GM12878 (cell line): ENCODE results near the gene EHBP1L1. TPM values are rescaled to one million over a fixed set of nuclear protein-coding genes. Genes with fewer than 3 reads are reported as not detected.

Source experiments
- ATAC-seq: fragments of 200-7000 bp; cut with Tn5 transposase; 3 replicates; pipeline ENCODE4 v1.9.1; 2020; ENCODE audit warnings: mild to moderate bottlenecking, moderate library complexity
- BruUV-seq: library from RNA; stranded (reverse); fragments of 400-500 nt; replicated peaks from 2 replicates; lab custom pipeline; 2021; lab: Mats Ljungman, UMichigan
- CTCF ChIA-PET: fragments of 300-600 bp; sonication (Branson Sonifier 250); formaldehyde crosslinking; extraction: SDS; loops from one replicate; lab custom pipeline; 2021; ENCODE audit warnings: inconsistent platforms; lab: Yijun Ruan, JAX
- POLR2A ChIA-PET: fragments of 350-600 bp; formaldehyde crosslinking; extraction: SDS; loops from one replicate; lab custom pipeline; 2021; ENCODE audit warnings: inconsistent platforms; lab: Charles Lee
- RAD21 ChIA-PET: fragments of 300-600 bp; sonication (Branson Sonifier 250); formaldehyde crosslinking; loops from one replicate; lab custom pipeline; 2023; ENCODE audit warnings: antibody characterized with exemption; ENCODE audit not compliant: unreplicated experiment; lab: Charles Lee
- SMC1A ChIA-PET: fragments of 300-600 bp; sonication (Branson Sonifier 250); formaldehyde crosslinking; loops from one replicate; lab custom pipeline; 2023; ENCODE audit not compliant: unreplicated experiment, uncharacterized antibody; lab: Charles Lee
- DNase-seq: peaks from one replicate; pipeline ENCODE4 v3.0.0-alpha.2; 2011; ENCODE audit warnings: low read depth, low spot score
- FAIRE-seq: peaks from 3 replicates; lab custom pipeline; 2011; peaks lifted over from hg19 to GRCh38; lab: Jason Lieb, UNC
- H2AFZ ChIP-seq: 2 replicates; pipeline ENCODE4 v1.6.0; 2011; ENCODE audit warnings: low read depth, low read length, control low read depth; ENCODE audit not compliant: control insufficient read depth
- H3K27ac ChIP-seq: 2 replicates; pipeline ENCODE4 v1.5.1; 2011; ENCODE audit warnings: control low read depth; ENCODE audit not compliant: control insufficient read depth, insufficient read depth
- H3K27me3 ChIP-seq, 2 experiments: replicated peaks in 1 of 2; 2 replicates each; pipeline versions ENCODE4 v1.6.0 to v1.6.1; 2011; ENCODE audit warnings: low read length in 1 of 2; ENCODE audit not compliant: control insufficient read depth in 2 of 2, insufficient read depth in 2 of 2
- H3K36me3 ChIP-seq, 2 experiments: 2 replicates each; pipeline ENCODE4 v1.5.1; 2011; ENCODE audit warnings: low read length in 1 of 2; ENCODE audit not compliant: control insufficient read depth in 2 of 2, insufficient read depth in 2 of 2
- H3K4me1 ChIP-seq: 2 replicates; pipeline ENCODE4 v1.6.1; 2011; ENCODE audit warnings: mild to moderate bottlenecking, low read length, moderate library complexity, mixed read lengths; ENCODE audit not compliant: control insufficient read depth, insufficient read depth
- H3K4me2 ChIP-seq: 2 replicates; pipeline ENCODE4 v1.6.0; 2011; ENCODE audit warnings: control low read depth; ENCODE audit not compliant: control insufficient read depth, insufficient read depth
- H3K4me3 ChIP-seq: fragments of 200-600 bp; sonication (generic); 2 replicates; pipeline ENCODE4 v1.5.1; 2016
- H3K79me2 ChIP-seq: 2 replicates; pipeline ENCODE4 v1.6.0; 2011; ENCODE audit warnings: low read length; ENCODE audit not compliant: control insufficient read depth, insufficient read depth
- H3K9ac ChIP-seq: 2 replicates; pipeline ENCODE4 v1.8.0; 2011; ENCODE audit warnings: low read length, control low read depth, mixed read lengths; ENCODE audit not compliant: control insufficient read depth, insufficient read depth
- H3K9me3 ChIP-seq: replicated peaks from 3 replicates; pipeline ENCODE4 v1.5.1; 2011; ENCODE audit warnings: mild to moderate bottlenecking, low read length; ENCODE audit not compliant: control insufficient read depth, insufficient read depth
- H4K20me1 ChIP-seq: 2 replicates; pipeline ENCODE4 v1.6.0; 2011; ENCODE audit not compliant: control insufficient read depth, insufficient read depth
- BCLAF1 ChIP-seq: fragments of 450-650 bp; IDR thresholded peaks from 2 replicates; pipeline ENCODE4 v1.6.1; 2017; ENCODE audit warnings: antibody characterized with exemption, mild to moderate bottlenecking, moderate library complexity
- CHD4 ChIP-seq: fragments of 200-600 bp; sonication (generic); IDR thresholded peaks from 2 replicates; pipeline ENCODE4 v1.6.1; 2016; ENCODE audit warnings: mild to moderate bottlenecking
- HDAC2 ChIP-seq: fragments of 200-600 bp; sonication (generic); IDR thresholded peaks from 2 replicates; pipeline ENCODE4 v1.6.1; 2017
- HDAC6 ChIP-seq: fragments of 200-600 bp; sonication (generic); IDR thresholded peaks from one replicate; pipeline ENCODE4 v1.8.0; 2017; ENCODE audit warnings: antibody characterized with exemption; ENCODE audit not compliant: unreplicated experiment
- MEF2A ChIP-seq: IDR thresholded peaks from 2 replicates; pipeline ENCODE4 v1.6.1; 2011; ENCODE audit warnings: low read depth, mild to moderate bottlenecking, low read length, moderate library complexity; ENCODE audit not compliant: insufficient read depth
- MLLT1 ChIP-seq: fragments of 450-650 bp; IDR thresholded peaks from 2 replicates; pipeline ENCODE4 v1.6.1; 2016; ENCODE audit warnings: mild to moderate bottlenecking
- NRF1 ChIP-seq: conservative IDR thresholded peaks from 2 replicates; pipeline ENCODE4 v1.6.1; 2011; ENCODE audit warnings: mild to moderate bottlenecking, low read depth, low read length, improper control_type of control experiment
- POLR2A ChIP-seq: IDR thresholded peaks from 2 replicates; pipeline ENCODE4 v1.6.1; 2011; ENCODE audit warnings: low read depth, mild to moderate bottlenecking, low read length
- RELA ChIP-seq: fragments of 450-650 bp; IDR thresholded peaks from 2 replicates; pipeline ENCODE4 v1.8.0; 2014; ENCODE audit warnings: borderline replicate concordance; ENCODE audit not compliant: partially characterized antibody
- STAT3 ChIP-seq: IDR thresholded peaks from 2 replicates; pipeline ENCODE4 v1.6.1; 2011; ENCODE audit warnings: low read depth, low read length, improper control_type of control experiment
- WGBS: methylation state at CpG from one replicate; pipeline ENCODE4 v1.1.6; 2016; ENCODE audit warnings: low lambda C conversion rate; ENCODE audit not compliant: insufficient replicate concordance, insufficient coverage; ENCODE audit errors: missing lambda C conversion rate; 5-methylcytosine and 5-hydroxymethylcytosine counted together
- in situ Hi-C: fragments of 300-500 bp; cut with MboI; formaldehyde crosslinking; loops from 9 replicates; pipeline ENCODE4 v1.14.3; 2018; ENCODE audit warnings: mixed read lengths
- intact Hi-C: fragments of 100-400 bp; cut with micrococcal nuclease; formaldehyde crosslinking; loops from one replicate; pipeline ENCODE4 v1.14.2; 2022; ENCODE audit not compliant: unreplicated experiment
- polyA plus RNA-seq, 11 experiments: library from polyadenylated mRNA; depleted of rRNA in 4 of 11; unstranded in 6 of 11; stranded (reverse) in 5 of 11; fragments of >200 nt; fragmentation: Nextera tagmentation in 4 of 11; fragmentation: Illumina TruSeq in 1 of 11; extraction: Ambion mirVana in 4 of 11; extraction: Trizol in 1 of 11; gene quantifications; 1 replicate in 1 of 11; 2 replicates in 10 of 11; pipeline versions ENCODE4 v1.2.1 to v1.2.3, GENCODE V29; 2011 to 2016; ENCODE audit warnings: inconsistent platforms in 2 of 11, missing spikeins in 2 of 11, low read depth in 1 of 11
- total RNA-seq, 4 experiments: library from RNA; depleted of rRNA in 3 of 4; stranded (reverse); fragments of >200 nt in 3 of 4; fragmentation: Illumina TruSeq in 1 of 4; extraction: Trizol in 1 of 4; gene quantifications; 2 replicates each; pipeline versions ENCODE4 v1.2.1 to v1.2.3, GENCODE V29; 2013 to 2021

EHBP1L1 gene
- total and polyA plus RNA-seq, 10 of the 15 experiments (the other 5 are each of a cell fraction or from before 2014, with no cell fraction given), result 0.06 to 99.4 (median 32.7) TPM

GRCh38 chr11:65617990-65618751, 42.3 kb downstream of the EHBP1L1 start:
- Histone ChIP-seq H3K27me3 (no peaks in the 10 kb centered on the region), H3K36me3 (peaks cover 16 to 21% of the 10 kb centered on the region in 2 experiments; a peak in 3 of 4 replicates), H4K20me1 (no peaks in the 10 kb centered on the region; the same call in 1 of the 2 replicates), H3K9ac (no peak overlapping the region), H3K9me3 (no peaks in the 10 kb centered on the region), H3K4me3 (no peak overlapping the region), H3K79me2 (peaks cover 51% of the 10 kb centered on the region), H2AFZ (no peak overlapping the region), H3K4me1 (peaks cover 9% of the 10 kb centered on the region), H3K27ac (no peak overlapping the region), H3K4me2 (0 out of 2 replicates have a peak overlapping the region, but pooled peaks have one; percentile 94)
- RAD21 ChIA-PET, result no interaction called here
- 96% methylated on average over 31 of the region's 33 CpGs for WGBS
- FAIRE-seq, result no peak
- intact Hi-C loops, result no loop called here
- POLR2A ChIA-PET, result interaction anchor here (0.6 to 2.4 kb wide), 4 partner anchors 8 to 48 kb away, joined by 3 to 17 read pairs (median 3); partner anchors contain the start of genes SIPA1 and ZNRD2
- TF ChIP-seq POLR2A, result peak; percentile 8; the same call in 1 of the 2 replicates
- TF ChIP-seq CHD4, result no peak
- CTCF ChIA-PET, result interaction anchor here (0.6 to 2.0 kb wide), 4 partner anchors 8 to 203 kb away, joined by 3 to 13 read pairs (median 3); partner anchors contain the start of gene SIPA1
- in situ Hi-C loops, result no loop called here
- DNase-seq, result no peak
- no TSS peak for BruUV-seq
- no peak for ATAC-seq
- SMC1A ChIA-PET, result no interaction called here

- H3K4me2 ChIP-seq, result no peak overlapping the region
- ChIA-PET RAD21 (no interaction called here), POLR2A (interaction anchor here (1.1 kb wide), 1 partner anchor 19 kb away, joined by 3 read pairs; the partner anchor contains the start of gene SIPA1), CTCF (no interaction called here), SMC1A (no interaction called here)
- no TSS peak for BruUV-seq
- H4K20me1 ChIP-seq, result no peaks in the 10 kb centered on the region; the same call in 1 of the 2 replicates
- no peak overlapping the region for H2AFZ ChIP-seq
- ATAC-seq (no peak), DNase-seq (no peak), FAIRE-seq (no peak)
- H3K4me1 ChIP-seq, result peaks cover 7% of the 10 kb centered on the region; the same call in 1 of the 2 replicates
- in situ Hi-C loops, result no loop called here
- peaks cover 17 to 21% of the 10 kb centered on the region in 2 experiments; a peak in 3 of 4 replicates for H3K36me3 ChIP-seq
- intact Hi-C loops, result no loop called here
- no peak for TF ChIP-seq STAT3
- no peak for TF ChIP-seq HDAC2
- no peak for TF ChIP-seq HDAC6
- TF ChIP-seq RELA, result no peak
- no peak for TF ChIP-seq NRF1
- no peak for TF ChIP-seq BCLAF1
- TF ChIP-seq MLLT1, result no peak
- TF ChIP-seq MEF2A, result no peak
- H3K27me3 ChIP-seq, result no peaks in the 10 kb centered on the region
- no peak overlapping the region for H3K4me3 ChIP-seq
- no peak overlapping the region for H3K9ac ChIP-seq
- WGBS, result 97% methylated on average over 11 of the region's 14 CpGs
- no peaks in the 10 kb centered on the region for H3K9me3 ChIP-seq
- peaks cover 45% of the 10 kb centered on the region for H3K79me2 ChIP-seq
- H3K27ac ChIP-seq, result no peak overlapping the region
Observed at GRCh38 chr11:65618763-65619162, 42.9 kb downstream of the EHBP1L1 start.
